Stomach (tissue), 4 donors: ENCODE results near the gene C1QTNF8.

Experiments used
- EP300 ChIP-seq: sonication (generic); formaldehyde crosslinking; IDR thresholded peaks from one replicate; pipeline ENCODE4 v1.6.1; 2017; ENCODE audit warnings: antibody characterized with exemption
- POLR2A ChIP-seq, 4 donors: fragments of 450-650 bp; IDR thresholded peaks; one replicate each; pipeline ENCODE4 v1.6.1; 2016; ENCODE audit warnings: antibody characterized with exemption in 4 of 4, control low read depth in 2 of 4, mild to moderate bottlenecking in 1 of 4, moderate library complexity in 1 of 4
- POLR2AphosphoS5 ChIP-seq, 3 donors: sonication (generic); formaldehyde crosslinking; IDR thresholded peaks; one replicate each; pipeline ENCODE4 v1.6.1; 2016; ENCODE audit warnings: antibody characterized with exemption in 3 of 3
- TF ChIP-seq, protein P1 (sequence below), 7 experiments: fragments of 450-650 bp in 4 of 7; fragments of 200-600 bp in 3 of 7; sonication (generic) in 3 of 7; IDR thresholded peaks; one replicate each; pipeline ENCODE4 v1.5.1; 2016 to 2019; ENCODE audit warnings: antibody characterized with exemption in 7 of 7, control low read depth in 2 of 7, mild to moderate bottlenecking in 1 of 7

DNA sequence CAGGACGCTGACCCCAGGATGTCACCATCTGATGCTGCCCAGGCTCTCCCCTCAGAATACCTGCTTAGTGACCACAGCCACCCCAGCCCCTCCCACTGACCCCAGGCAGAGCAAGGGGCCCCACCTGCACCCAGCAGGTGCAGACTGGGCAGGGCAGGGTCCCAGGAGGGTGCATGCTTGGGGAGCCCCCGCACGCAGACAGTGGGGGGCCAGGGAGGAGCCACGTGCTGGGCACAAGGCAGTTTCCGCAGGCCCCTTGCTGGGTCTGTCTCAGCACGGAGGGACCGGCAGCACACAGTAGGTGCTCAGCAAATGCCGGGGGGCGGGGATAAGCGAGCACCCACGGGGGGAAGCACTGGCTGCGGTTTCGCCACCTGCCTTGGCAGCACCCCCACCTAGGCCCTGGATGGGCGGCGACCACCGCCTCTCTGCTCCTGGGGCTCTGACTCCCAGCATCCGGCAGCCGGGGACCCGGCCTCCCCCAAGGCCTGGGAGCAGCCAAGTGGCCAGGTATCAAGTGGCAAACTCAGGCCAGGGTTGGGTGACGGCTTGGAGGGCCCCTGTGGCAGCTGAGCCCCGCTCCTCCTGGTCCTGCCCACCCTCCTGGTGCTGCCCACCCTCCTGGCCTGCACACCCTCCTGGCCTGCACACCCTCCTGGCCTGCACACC, 42.2 kb downstream of the C1QTNF8 start:
- TF ChIP-seq, protein P1, sequence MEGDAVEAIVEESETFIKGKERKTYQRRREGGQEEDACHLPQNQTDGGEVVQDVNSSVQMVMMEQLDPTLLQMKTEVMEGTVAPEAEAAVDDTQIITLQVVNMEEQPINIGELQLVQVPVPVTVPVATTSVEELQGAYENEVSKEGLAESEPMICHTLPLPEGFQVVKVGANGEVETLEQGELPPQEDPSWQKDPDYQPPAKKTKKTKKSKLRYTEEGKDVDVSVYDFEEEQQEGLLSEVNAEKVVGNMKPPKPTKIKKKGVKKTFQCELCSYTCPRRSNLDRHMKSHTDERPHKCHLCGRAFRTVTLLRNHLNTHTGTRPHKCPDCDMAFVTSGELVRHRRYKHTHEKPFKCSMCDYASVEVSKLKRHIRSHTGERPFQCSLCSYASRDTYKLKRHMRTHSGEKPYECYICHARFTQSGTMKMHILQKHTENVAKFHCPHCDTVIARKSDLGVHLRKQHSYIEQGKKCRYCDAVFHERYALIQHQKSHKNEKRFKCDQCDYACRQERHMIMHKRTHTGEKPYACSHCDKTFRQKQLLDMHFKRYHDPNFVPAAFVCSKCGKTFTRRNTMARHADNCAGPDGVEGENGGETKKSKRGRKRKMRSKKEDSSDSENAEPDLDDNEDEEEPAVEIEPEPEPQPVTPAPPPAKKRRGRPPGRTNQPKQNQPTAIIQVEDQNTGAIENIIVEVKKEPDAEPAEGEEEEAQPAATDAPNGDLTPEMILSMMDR (IDR thresholded peaks at IDR 0.05) = no peak
- no peak for TF ChIP-seq POLR2AphosphoS5 (IDR thresholded peaks at IDR 0.05)
- no peak for TF ChIP-seq EP300
- no peak for TF ChIP-seq POLR2A (IDR thresholded peaks at IDR 0.05)
